ENCODE measurements around the gene DAZAP1.

The DAZAP1 gene

DNA sequence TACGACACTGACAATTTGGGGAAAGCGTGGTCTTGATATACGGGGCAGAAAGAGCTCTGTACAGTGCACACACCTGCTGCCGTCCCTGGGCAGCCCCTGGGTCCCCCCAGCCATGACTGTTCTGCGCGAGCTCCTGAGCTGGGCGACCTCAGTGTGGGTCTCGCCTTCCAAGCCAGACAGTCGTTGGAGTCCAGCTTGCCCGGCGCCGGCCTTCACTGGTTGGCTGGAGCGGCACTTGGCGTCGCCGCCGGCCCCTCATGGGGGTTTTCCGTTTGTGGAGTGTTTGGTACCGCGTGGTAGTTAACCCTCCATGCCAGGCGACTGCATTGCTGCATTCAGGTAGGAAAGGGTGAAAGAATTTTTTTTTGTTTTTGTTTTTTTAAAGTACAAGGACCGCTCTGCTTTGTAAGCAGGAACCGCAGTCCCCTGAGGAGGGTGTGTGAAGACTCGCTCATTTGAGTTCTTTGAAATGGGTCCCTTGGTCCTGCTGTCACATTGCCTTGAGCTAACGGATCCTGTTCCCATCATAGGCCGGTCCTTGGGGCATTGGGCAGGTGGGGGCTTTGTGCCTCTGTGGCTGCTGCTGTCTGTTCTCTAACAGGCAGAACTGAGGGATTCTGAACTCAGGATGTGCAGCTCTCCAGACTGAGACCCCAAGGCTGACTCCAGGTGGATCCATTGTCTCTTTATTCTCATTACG, 20.0 kb downstream of the DAZAP1 start:
- H3K27ac ChIP-seq: no peak overlapping the region
- TF ChIP-seq, protein P1, sequence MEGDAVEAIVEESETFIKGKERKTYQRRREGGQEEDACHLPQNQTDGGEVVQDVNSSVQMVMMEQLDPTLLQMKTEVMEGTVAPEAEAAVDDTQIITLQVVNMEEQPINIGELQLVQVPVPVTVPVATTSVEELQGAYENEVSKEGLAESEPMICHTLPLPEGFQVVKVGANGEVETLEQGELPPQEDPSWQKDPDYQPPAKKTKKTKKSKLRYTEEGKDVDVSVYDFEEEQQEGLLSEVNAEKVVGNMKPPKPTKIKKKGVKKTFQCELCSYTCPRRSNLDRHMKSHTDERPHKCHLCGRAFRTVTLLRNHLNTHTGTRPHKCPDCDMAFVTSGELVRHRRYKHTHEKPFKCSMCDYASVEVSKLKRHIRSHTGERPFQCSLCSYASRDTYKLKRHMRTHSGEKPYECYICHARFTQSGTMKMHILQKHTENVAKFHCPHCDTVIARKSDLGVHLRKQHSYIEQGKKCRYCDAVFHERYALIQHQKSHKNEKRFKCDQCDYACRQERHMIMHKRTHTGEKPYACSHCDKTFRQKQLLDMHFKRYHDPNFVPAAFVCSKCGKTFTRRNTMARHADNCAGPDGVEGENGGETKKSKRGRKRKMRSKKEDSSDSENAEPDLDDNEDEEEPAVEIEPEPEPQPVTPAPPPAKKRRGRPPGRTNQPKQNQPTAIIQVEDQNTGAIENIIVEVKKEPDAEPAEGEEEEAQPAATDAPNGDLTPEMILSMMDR (IDR thresholded peaks at IDR 0.05): no peak
- TF ChIP-seq ZFX (IDR thresholded peaks at IDR 0.05; ENCODE audit: borderline replicate concordance): no peak

DNA sequence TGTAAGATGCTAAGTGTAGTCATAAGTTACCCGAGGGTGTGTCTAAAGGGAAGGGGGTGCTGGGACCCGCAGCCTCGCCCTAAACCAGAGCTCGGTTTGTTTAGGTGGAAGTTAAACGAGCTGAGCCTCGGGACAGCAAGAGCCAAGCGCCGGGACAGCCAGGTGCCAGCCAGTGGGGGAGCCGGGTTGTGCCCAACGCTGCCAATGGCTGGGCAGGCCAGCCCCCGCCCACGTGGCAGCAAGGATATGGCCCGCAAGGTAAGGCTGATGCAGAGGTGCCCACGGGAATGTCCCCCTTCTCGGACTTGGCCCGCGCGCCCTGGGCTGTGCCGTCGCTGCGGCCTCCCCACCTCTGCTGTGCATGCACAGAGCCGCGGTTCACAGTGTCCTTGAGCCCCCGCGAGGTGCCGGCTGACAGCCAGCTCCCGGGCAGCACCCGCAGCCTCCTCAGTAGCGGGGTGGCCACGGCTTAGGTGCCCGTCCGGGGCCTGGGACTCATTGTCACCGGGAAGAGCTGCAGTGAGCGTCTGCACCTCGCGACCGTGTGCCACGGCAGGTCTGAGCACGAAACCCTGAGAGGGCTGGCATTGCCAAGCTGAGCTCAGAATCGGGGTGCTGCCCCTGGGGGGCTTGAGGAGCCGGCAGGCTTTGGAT, 21.5 kb downstream of the DAZAP1 start:
- no peak for TF ChIP-seq ZFX (IDR thresholded peaks at IDR 0.05; ENCODE audit: borderline replicate concordance)
- no peak overlapping the region for H3K27ac ChIP-seq

DNA sequence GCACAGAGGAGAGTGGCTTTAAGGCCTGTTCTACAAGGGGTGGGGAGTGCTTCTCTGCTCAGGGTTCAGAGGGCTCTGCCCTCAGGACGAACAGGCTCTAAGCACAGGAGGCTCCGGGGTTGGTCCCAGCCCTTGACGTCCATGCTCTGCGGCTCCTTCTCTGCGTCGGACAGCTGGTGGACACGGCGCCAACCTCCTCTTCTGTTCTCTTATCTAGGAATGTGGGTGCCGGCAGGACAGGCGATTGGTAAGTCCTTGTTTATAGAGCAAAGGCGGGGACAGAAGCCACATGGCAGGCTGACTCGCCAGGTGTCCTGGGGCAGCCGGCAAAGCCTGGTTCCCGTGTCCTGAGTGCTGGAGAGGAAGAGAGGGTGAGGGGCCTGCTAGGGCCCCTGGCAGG, 22.4 kb downstream of the DAZAP1 start:
- TF ChIP-seq, protein P1 (IDR thresholded peaks at IDR 0.05): no peak
- no peak for TF ChIP-seq ZFX (IDR thresholded peaks at IDR 0.05; ENCODE audit: borderline replicate concordance)
- no peak overlapping the region for H3K27ac ChIP-seq

DNA sequence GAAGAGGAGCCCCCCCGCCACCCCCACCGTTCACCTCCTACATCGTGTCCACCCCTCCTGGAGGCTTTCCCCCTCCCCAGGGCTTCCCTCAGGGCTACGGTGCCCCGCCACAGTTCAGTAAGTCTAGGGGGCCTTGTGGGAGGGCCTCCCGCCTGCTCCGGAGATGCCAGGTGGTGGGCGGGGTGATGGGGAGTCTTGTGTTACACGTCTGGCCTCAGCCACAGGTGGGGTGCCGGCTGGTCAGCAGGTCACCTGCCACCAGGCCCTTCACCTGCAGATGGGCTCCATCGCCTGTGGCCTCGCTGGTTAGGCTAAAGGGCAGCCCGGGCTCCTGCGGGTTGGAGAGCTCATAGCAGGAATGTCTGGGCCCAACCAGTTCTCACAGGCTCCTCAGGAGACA, 22.9 kb downstream of the DAZAP1 start:
- TF ChIP-seq, protein P1 (IDR thresholded peaks at IDR 0.05): no peak
- no peak for TF ChIP-seq ZFX (IDR thresholded peaks at IDR 0.05; ENCODE audit: borderline replicate concordance)
- H3K27ac ChIP-seq: no peak overlapping the region

DNA sequence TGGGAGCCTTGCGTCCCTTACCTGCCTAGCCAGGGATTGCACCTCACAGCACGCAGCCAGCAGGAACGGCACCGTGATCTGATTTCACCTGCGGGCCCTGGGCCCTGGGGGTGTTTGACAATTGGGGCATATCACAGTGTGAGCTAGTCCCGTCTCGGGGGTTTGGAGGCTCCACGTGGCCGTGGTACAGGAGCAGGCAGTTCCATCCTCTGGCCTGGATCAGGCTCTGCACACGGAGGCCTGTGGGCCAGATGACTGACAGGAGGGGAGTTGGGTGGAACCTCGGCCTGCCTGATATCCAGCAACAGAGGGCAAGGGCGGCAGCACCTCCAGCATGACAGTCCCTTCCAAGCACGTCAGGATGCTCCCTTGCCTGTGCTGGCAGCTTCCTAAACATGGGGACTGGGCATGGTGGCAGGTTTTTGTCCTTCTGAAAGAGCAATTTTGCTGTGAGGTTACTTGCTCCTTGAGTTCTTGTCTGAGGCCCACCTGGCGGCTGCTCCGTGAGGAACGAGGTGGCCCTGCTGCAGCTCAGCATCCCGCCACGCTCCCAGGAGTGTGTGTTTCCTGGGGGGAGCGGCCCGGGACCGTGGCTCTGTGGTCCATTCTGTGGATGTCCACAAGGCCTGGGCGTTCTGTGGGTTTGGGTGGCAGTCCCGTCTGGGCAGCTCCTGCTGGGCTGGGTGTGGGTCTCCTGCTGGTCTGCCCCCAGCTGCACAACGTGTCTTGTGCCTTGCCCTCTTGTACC, 24.5 kb downstream of the DAZAP1 start:
- no peak overlapping the region for H3K27ac ChIP-seq
- TF ChIP-seq ZFX (IDR thresholded peaks at IDR 0.05; ENCODE audit: borderline replicate concordance): no peak
- TF ChIP-seq, protein P1 (IDR thresholded peaks at IDR 0.05): no peak

DNA sequence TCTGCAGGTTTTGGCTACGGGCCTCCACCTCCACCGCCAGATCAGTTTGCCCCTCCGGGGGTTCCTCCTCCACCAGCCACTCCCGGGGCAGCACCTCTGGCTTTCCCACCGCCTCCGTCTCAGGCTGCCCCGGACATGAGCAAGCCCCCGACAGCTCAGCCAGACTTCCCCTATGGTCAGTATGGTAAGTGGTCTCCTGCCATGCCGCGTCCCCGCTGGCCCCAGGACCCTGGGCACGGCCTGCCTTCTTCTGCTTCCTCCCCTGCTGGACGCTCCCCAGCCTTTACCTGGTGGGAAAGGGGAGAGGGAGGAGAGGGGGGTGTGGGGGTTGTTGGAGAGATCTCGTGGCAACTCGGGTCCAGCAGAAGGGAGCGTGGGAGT, 25.1 kb downstream of the DAZAP1 start:
- no peak overlapping the region for H3K27ac ChIP-seq
- no peak for TF ChIP-seq ZFX (IDR thresholded peaks at IDR 0.05; ENCODE audit: borderline replicate concordance)
- TF ChIP-seq, protein P1 (IDR thresholded peaks at IDR 0.05): no peak

DNA sequence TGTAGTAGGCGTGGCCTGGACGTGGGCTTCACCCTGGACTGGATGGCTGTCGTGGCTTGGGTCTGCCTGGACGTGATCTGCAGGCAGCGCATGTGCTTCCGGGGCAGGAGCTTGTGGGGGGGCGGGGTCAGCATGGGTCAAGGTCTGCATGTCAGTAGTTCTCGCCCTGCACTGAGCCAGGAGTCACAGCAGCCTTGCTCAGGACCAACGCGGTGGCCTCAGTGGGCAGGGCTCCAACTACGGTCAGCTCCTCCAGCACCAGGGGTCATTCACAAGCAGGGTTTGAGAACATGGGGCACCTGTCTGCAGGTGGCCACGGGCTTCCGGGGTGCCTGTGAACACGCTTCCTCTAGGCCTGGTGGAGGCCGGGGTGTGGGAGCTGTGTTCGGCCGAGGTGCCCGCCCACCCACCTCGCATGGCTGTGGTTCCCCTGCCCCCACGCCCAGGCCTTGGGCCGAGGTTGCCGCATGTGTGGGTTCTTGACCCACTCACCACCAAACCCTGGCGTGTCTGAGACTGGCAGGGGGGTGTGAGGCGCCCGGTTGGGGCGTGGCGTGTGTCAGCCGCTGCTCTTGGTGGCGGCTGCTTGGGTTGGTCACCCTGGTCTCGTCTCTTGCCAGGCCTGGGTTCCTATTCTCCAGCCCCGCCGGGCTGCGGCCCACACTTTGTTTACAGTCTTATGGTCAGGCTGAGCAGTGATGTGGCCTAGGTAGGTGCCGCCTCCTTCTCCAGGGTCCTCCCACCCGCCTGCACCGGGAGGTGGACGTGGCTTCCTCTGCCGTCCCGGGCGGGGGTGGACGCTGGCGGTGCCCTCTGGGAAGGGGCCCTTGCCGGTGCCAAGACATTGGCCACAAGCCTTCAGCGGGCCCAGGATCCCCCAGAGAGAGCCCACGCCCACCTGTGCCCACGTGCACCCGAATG, 26.0 kb downstream of the DAZAP1 start:
- TF ChIP-seq ZFX (IDR thresholded peaks at IDR 0.05; ENCODE audit: borderline replicate concordance): no peak
- TF ChIP-seq, protein P1 (IDR thresholded peaks at IDR 0.05): no peak
- no peak overlapping the region for H3K27ac ChIP-seq

All from 22Rv1 (cell line).